HG03565 (cell line): Measurements from ENCODE around the gene SLC35G3.
"Not testable (repeated sequence)": the region's sequence is repeated elsewhere in the genome, so short reads cannot be mapped to it uniquely, and the experiment has no call there.

Experiments
- ATAC-seq: cut with Tn5 transposase; IDR thresholded peaks from one replicate; pipeline ENCODE4 v1.9.1; 2021; ENCODE audit warnings: mild to moderate bottlenecking, moderate library complexity; ENCODE audit not compliant: unreplicated experiment

Gene SLC35G3

GRCh38 chr17:35212668-35213067 lies 18.5 kb upstream of the SLC35G3 start:
- ATAC-seq: no peak

GRCh38 chr17:35210741-35211140 lies 16.5 kb upstream of the SLC35G3 start:
- no peak for ATAC-seq

GRCh38 chr17:35202582-35202981 lies 8.4 kb upstream of the SLC35G3 start:
- not testable (repeated sequence) for ATAC-seq

GRCh38 chr17:35195062-35195461 lies 869 bp upstream of the SLC35G3 start:
- ATAC-seq: not testable (repeated sequence)

- no peak for ATAC-seq
Observed at GRCh38 chr17:35192708-35193107, 1.5 kb downstream of the SLC35G3 start.

- no peak for ATAC-seq
Observed at GRCh38 chr17:35191001-35191695, 3.0 kb downstream of the SLC35G3 start.

- no peak for ATAC-seq
Observed at GRCh38 chr17:35189291-35189690, 4.9 kb downstream of the SLC35G3 start.

- no peak for ATAC-seq
Observed at GRCh38 chr17:35188111-35188510, 6.1 kb downstream of the SLC35G3 start.

GRCh38 chr17:35187481-35187880 lies 6.7 kb downstream of the SLC35G3 start:
- no peak for ATAC-seq

GRCh38 chr17:35185849-35186248 lies 8.3 kb downstream of the SLC35G3 start:
- no peak for ATAC-seq

- no peak for ATAC-seq
Observed at GRCh38 chr17:35184274-35184673, 9.9 kb downstream of the SLC35G3 start.

GRCh38 chr17:35183332-35183731 lies 10.9 kb downstream of the SLC35G3 start:
- no peak for ATAC-seq

- not testable (repeated sequence) for ATAC-seq
Observed at GRCh38 chr17:35179379-35179778, 14.8 kb downstream of the SLC35G3 start.

GRCh38 chr17:35176897-35177296 lies 17.3 kb downstream of the SLC35G3 start:
- ATAC-seq: no peak

- ATAC-seq: no peak
Observed at GRCh38 chr17:35175638-35176415, 18.4 kb downstream of the SLC35G3 start.

GRCh38 chr17:35174835-35175334 lies 19.3 kb downstream of the SLC35G3 start:
- ATAC-seq: no peak

GRCh38 chr17:35172321-35172720 lies 21.9 kb downstream of the SLC35G3 start:
- ATAC-seq: not testable (repeated sequence)

GRCh38 chr17:35171834-35172233 lies 22.4 kb downstream of the SLC35G3 start:
- no peak for ATAC-seq

GRCh38 chr17:35170968-35171771 lies 23.0 kb downstream of the SLC35G3 start:
- ATAC-seq: no peak

- no peak for ATAC-seq
Observed at GRCh38 chr17:35169835-35170363, 24.3 kb downstream of the SLC35G3 start.

GRCh38 chr17:35167666-35168065 lies 26.5 kb downstream of the SLC35G3 start:
- no peak for ATAC-seq
